Measurements from ENCODE around the gene ZCCHC13. TPM values are rescaled to one million over a fixed set of nuclear protein-coding genes. Genes with fewer than 3 reads are reported as not detected.
"Not testable (repeated sequence)": the region's sequence is repeated elsewhere in the genome, so short reads cannot be mapped to it uniquely, and the experiment has no call there.

ZCCHC13 gene
- total and polyA plus RNA-seq, 10 donors: not detected

DNA sequence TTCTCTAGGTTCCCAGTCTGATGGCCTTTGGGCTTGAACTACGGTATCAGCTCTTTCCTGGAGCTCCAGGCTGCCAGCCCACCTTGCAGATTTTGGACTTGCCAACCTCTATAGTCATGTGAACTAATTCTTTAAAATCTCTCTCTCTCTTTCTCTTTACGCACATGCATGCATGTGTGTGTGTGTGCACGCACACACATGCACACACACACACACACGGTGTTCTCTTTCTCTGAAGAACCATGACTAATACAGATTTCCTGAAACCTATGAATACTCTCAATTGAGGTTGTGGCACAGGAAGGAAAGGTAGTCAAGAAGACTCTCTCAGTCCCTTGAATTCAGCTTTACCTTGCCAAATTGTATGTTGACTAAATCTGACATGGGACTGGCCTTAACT lies 6.2 kb upstream of the ZCCHC13 start:
- H3K36me3 ChIP-seq: no peaks in the 10 kb centered on the region
- no peaks in the 10 kb centered on the region for H3K4me1 ChIP-seq
- H3K27ac ChIP-seq: no peak overlapping the region
- H3K9me3 ChIP-seq: no peaks in the 10 kb centered on the region
- TF ChIP-seq POLR2A (IDR thresholded peaks at IDR 0.05) (no peak), POLR2AphosphoS5 (IDR thresholded peaks at IDR 0.05) (no peak), CTCF (IDR thresholded peaks at IDR 0.05 in 8 of 11, conservative IDR thresholded peaks at IDR 0.05 in 3 of 11) (no peak)
- WGBS, 5 donors: 82 to 88% (median 84%) methylated on average over 4 of the region's 4 CpGs
- H3K27me3 ChIP-seq (replicated peaks in 1 of 7): no peaks in the 10 kb centered on the region
- intact Hi-C loops (cut with DNase I; ENCODE audit: low total_unique reads): no loop called here
- no peak for DNase-seq
- H3K4me3 ChIP-seq: no peak overlapping the region

GRCh38 chrX:74300869-74301268 lies 3.1 kb upstream of the ZCCHC13 start:
- WGBS, 5 donors: 62 to 98% (median 70%) methylated on average over 4 of the region's 4 CpGs

DNA sequence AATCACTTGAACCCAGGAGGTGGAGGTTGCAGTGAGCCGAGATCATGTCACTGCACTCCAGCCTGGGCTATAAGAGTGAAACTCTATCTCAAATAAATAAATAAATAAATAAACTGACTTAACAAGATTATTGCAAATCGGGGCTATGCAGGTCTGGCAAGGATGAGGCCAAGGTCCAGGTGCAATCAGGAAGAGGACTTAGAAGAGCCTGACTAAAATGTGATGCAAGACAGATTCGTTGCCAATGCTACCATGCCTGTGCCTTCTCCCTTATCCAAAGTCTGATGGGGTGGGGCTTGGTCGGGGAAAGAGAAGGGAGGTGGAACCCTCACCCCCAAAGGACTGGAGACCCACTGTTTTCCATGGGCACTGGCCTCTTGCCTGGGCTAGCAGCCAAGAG lies 14.7 kb downstream of the ZCCHC13 start:
- no peaks in the 10 kb centered on the region for H3K9me3 ChIP-seq
- H3K4me3 ChIP-seq: no peak overlapping the region
- no peak for DNase-seq
- TF ChIP-seq POLR2AphosphoS5 (IDR thresholded peaks at IDR 0.05): no peak
- no peak for TF ChIP-seq CTCF (IDR thresholded peaks at IDR 0.05 in 8 of 11, conservative IDR thresholded peaks at IDR 0.05 in 3 of 11)
- TF ChIP-seq POLR2A (IDR thresholded peaks at IDR 0.05): no peak
- intact Hi-C loops (cut with DNase I; ENCODE audit: low total_unique reads): no loop called here
- no peaks in the 10 kb centered on the region for H3K27me3 ChIP-seq (replicated peaks in 1 of 7)
- H3K4me1 ChIP-seq: no peaks in the 10 kb centered on the region
- no peaks in the 10 kb centered on the region for H3K36me3 ChIP-seq
- H3K27ac ChIP-seq: no peak overlapping the region
- 72 to 96% (median 86%) methylated on average over 3 to 4 of the region's 4 CpGs for WGBS, 5 donors

More at GRCh38 chrX:74300869-74301268, 3.1 kb upstream of the ZCCHC13 start:
- intact Hi-C loops (cut with DNase I; ENCODE audit: low total_unique reads): no loop called here
- no peak for TF ChIP-seq CTCF (IDR thresholded peaks at IDR 0.05 in 8 of 11, conservative IDR thresholded peaks at IDR 0.05 in 3 of 11)
- no peak for TF ChIP-seq POLR2A (IDR thresholded peaks at IDR 0.05)
- no peak for TF ChIP-seq POLR2AphosphoS5 (IDR thresholded peaks at IDR 0.05)
- Histone ChIP-seq H3K27ac (no peak overlapping the region), H3K4me1 (no peaks in the 10 kb centered on the region), H3K27me3 (replicated peaks in 1 of 7) (no peaks in the 10 kb centered on the region), H3K9me3 (no peaks in the 10 kb centered on the region), H3K36me3 (no peaks in the 10 kb centered on the region), H3K4me3 (no peak overlapping the region)
- DNase-seq: no peak

DNA sequence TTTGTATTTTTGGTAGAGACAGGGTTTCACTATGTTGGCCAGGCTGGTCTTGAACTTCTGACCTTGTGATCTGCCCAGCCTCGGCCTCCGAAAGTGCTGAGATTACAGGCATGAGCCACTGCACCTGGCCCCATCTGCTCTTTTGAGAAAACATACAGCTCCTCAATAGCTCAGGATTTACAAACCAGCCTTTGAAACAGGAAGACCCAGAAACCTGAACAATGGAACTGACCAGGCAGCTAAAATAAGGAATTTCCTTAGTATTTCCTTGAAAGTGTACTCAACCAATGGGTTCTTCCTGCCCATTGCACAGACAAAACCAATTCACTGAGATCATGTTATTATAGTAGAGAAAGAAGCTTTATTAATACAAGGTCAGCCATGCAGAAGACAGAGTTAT lies 15.3 kb downstream of the ZCCHC13 start:
- DNase-seq; intact Hi-C loops (cut with DNase I; ENCODE audit: low total_unique reads); H3K4me1 ChIP-seq; H3K9me3 ChIP-seq; H3K27ac ChIP-seq; H3K36me3 ChIP-seq; H3K4me3 ChIP-seq; H3K27me3 ChIP-seq (replicated peaks in 1 of 7): not testable (repeated sequence)
- WGBS, 5 donors: 47 to 76% (median 70%) methylated on average over 2 of the region's 2 CpGs

- Histone ChIP-seq H3K36me3 (no peaks in the 10 kb centered on the region), H3K27me3 (replicated peaks in 1 of 7) (no peaks in the 10 kb centered on the region), H3K4me1 (no peaks in the 10 kb centered on the region), H3K27ac (no peak overlapping the region), H3K4me3 (no peak overlapping the region), H3K9me3 (no peaks in the 10 kb centered on the region)
- 83 to 93% (median 92%) methylated on average over 8 to 27 of the region's 27 CpGs for WGBS, 5 donors
- no peak for DNase-seq
- TF ChIP-seq POLR2A (IDR thresholded peaks at IDR 0.05): no peak
- TF ChIP-seq CTCF (IDR thresholded peaks at IDR 0.05 in 8 of 11, conservative IDR thresholded peaks at IDR 0.05 in 3 of 11): no peak
- TF ChIP-seq POLR2AphosphoS5 (IDR thresholded peaks at IDR 0.05): no peak
- intact Hi-C loops (cut with DNase I; ENCODE audit: low total_unique reads): no loop called here
Measured at GRCh38 chrX:74321191-74321590, 17.2 kb downstream of the ZCCHC13 start.
